Spleen (tissue), 11 donors: ENCODE data around the gene KIF26B. TPM values are rescaled to one million over a fixed set of nuclear protein-coding genes. Genes with fewer than 3 reads are reported as not detected.

ENCODE experiments used
- DNase-seq: peaks from one replicate; pipeline ENCODE4 v3.0.0-alpha.2; 2020
- H3K27ac ChIP-seq, 8 donors: fragments of 200-600 bp; sonication (generic) in 7 of 8; 1 replicate in 4 of 8; 2 replicates in 4 of 8; pipeline versions ENCODE4 v1.5.0 to v1.8.0; 2016 to 2021; ENCODE audit warnings: inconsistent platforms in 4 of 8, mild to moderate bottlenecking in 4 of 8, moderate library complexity in 1 of 8
- H3K27me3 ChIP-seq, 7 donors: fragments of 200-600 bp; sonication (generic) in 6 of 7; replicated peaks in 1 of 7; 1 replicate in 4 of 7; 2 replicates in 3 of 7; pipeline versions ENCODE4 v1.5.0 to v1.8.0; 2016 to 2021; ENCODE audit warnings: inconsistent platforms in 3 of 7, mild to moderate bottlenecking in 1 of 7
- H3K36me3 ChIP-seq, 6 donors: fragments of 200-600 bp; sonication (generic) in 5 of 6; 1 replicate in 4 of 6; 2 replicates in 2 of 6; pipeline versions ENCODE4 v1.5.0 to v1.8.0; 2016 to 2021; ENCODE audit warnings: inconsistent platforms in 2 of 6
- H3K4me1 ChIP-seq, 6 donors: fragments of 200-600 bp; sonication (generic) in 5 of 6; 1 replicate in 3 of 6; 2 replicates in 3 of 6; pipeline versions ENCODE4 v1.5.0 to v1.8.0; 2016 to 2021; ENCODE audit warnings: inconsistent platforms in 3 of 6
- H3K4me3 ChIP-seq, 8 donors: fragments of 200-600 bp; sonication (generic) in 7 of 8; 1 replicate in 4 of 8; 2 replicates in 4 of 8; pipeline versions ENCODE4 v1.5.0 to v1.8.0; 2016 to 2021; ENCODE audit warnings: inconsistent platforms in 4 of 8, mild to moderate bottlenecking in 4 of 8, moderate library complexity in 2 of 8
- H3K9me3 ChIP-seq, 8 donors: fragments of 200-600 bp; sonication (generic) in 7 of 8; 1 replicate in 4 of 8; 2 replicates in 4 of 8; pipeline versions ENCODE4 v1.5.0 to v1.8.0; 2016 to 2021; ENCODE audit warnings: inconsistent platforms in 4 of 8
- POLR2A ChIP-seq, 3 donors: fragments of 450-650 bp; IDR thresholded peaks; one replicate each; pipeline ENCODE4 v1.5.1; 2017; ENCODE audit warnings: antibody characterized with exemption in 3 of 3, mild to moderate bottlenecking in 1 of 3
- POLR2AphosphoS5 ChIP-seq, 3 donors: sonication (generic); formaldehyde crosslinking; IDR thresholded peaks; one replicate each; pipeline ENCODE4 v1.5.1; 2017; ENCODE audit warnings: antibody characterized with exemption in 3 of 3
- WGBS, 5 donors: extraction: QIAGEN DNeasy Blood & Tissue Kit in 3 of 5; methylation state at CpG; one replicate each; pipeline versions ENCODE4 v1.1.5 to v1.1.7; 2013 to 2018; 5-methylcytosine and 5-hydroxymethylcytosine counted together
- intact Hi-C: fragments of 100-400 bp; cut with DNase I; formaldehyde crosslinking; loops from one replicate; pipeline ENCODE4 v1.15.0; 2023; ENCODE audit warnings: low total_unique reads
- polyA plus RNA-seq, 3 donors: library from polyadenylated mRNA; stranded (reverse); fragments of 200-250 nt; gene quantifications; one replicate each; pipeline ENCODE4 v1.2.1, GENCODE V29; 2013
- total RNA-seq, 7 donors: library from RNA; depleted of rRNA in 3 of 7; stranded (reverse); fragments of >200 nt in 3 of 7; fragmentation: NEBNext Ultra II Directional in 4 of 7; extraction: Animal tissue kit (Norgen Biotek cat#: 25700) in 4 of 7; gene quantifications; one replicate each; pipeline versions ENCODE4 v1.1.0 to v1.2.1, GENCODE V29; 2016 to 2021
- TF ChIP-seq, protein P1 (sequence below), 11 experiments: fragments of 200-600 bp in 7 of 11; fragments of 450-650 bp in 4 of 11; sonication (generic) in 4 of 11; IDR thresholded peaks in 8 of 11; conservative IDR thresholded peaks in 3 of 11; 1 replicate in 7 of 11; 2 replicates in 4 of 11; pipeline versions ENCODE4 v1.4.0 to v1.8.0; 2016 to 2021; ENCODE audit warnings: antibody characterized with exemption in 11 of 11, inconsistent platforms in 4 of 11, mild to moderate bottlenecking in 1 of 11
- donor health status: healthy with polysubstance abuse.
- donor health status: DM: no; HTN: no; CAD: no; lungs with moderate emphysema.
- donor health status: DM: no; HTN: no; CAD: no.
- donor health status: Bipolar disorder and iron deficiency.
- donor health status: healthy.
- donor health status: DM: no; HTN: no; CAD: no.
- donor health status: DM: yes; HTN: yes; CAD: no.

The KIF26B gene
- total and polyA plus RNA-seq, 10 donors = 0.07 to 4.5 (median 0.60) TPM; not detected in 1

DNA sequence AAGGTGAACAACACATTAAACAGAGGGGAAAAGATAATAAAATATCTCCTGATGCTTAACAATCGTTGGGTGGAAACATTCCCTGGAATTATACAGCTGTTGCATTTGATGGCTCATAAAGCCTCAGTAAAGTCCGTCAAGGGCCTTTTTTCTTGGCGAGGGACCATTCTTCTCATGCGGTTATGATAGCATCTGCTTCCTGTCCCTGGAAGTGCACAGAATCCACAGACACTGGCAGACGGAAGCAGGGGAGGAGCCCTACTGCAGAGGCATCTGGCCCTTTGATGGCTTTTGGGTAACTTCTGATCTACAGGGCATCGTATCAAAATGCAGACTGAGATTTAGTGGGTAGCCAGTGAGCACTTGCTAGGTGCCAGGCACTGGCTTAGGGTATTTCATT is 286.9 kb downstream of the KIF26B start:
- no peaks in the 10 kb centered on the region for H3K36me3 ChIP-seq
- DNase-seq = no peak
- intact Hi-C loops = no loop called here
- no peaks in the 10 kb centered on the region for H3K9me3 ChIP-seq
- 0 to 10% (median 2%) methylated on average over 6 of the region's 6 CpGs for WGBS, 5 donors
- no peak overlapping the region for H3K4me3 ChIP-seq
- H3K4me1 ChIP-seq = no peaks in the 10 kb centered on the region
- H3K27me3 ChIP-seq = peaks cover 0 to 33% (median 0%) of the 10 kb centered on the region in 7 donors
- no peak overlapping the region for H3K27ac ChIP-seq
- TF ChIP-seq POLR2A (IDR thresholded peaks at IDR 0.05) (no peak), POLR2AphosphoS5 (IDR thresholded peaks at IDR 0.05) (no peak)
- TF ChIP-seq, protein P1, sequence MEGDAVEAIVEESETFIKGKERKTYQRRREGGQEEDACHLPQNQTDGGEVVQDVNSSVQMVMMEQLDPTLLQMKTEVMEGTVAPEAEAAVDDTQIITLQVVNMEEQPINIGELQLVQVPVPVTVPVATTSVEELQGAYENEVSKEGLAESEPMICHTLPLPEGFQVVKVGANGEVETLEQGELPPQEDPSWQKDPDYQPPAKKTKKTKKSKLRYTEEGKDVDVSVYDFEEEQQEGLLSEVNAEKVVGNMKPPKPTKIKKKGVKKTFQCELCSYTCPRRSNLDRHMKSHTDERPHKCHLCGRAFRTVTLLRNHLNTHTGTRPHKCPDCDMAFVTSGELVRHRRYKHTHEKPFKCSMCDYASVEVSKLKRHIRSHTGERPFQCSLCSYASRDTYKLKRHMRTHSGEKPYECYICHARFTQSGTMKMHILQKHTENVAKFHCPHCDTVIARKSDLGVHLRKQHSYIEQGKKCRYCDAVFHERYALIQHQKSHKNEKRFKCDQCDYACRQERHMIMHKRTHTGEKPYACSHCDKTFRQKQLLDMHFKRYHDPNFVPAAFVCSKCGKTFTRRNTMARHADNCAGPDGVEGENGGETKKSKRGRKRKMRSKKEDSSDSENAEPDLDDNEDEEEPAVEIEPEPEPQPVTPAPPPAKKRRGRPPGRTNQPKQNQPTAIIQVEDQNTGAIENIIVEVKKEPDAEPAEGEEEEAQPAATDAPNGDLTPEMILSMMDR (IDR thresholded peaks at IDR 0.05 in 8 of 11, conservative IDR thresholded peaks at IDR 0.05 in 3 of 11) = no peak

DNA sequence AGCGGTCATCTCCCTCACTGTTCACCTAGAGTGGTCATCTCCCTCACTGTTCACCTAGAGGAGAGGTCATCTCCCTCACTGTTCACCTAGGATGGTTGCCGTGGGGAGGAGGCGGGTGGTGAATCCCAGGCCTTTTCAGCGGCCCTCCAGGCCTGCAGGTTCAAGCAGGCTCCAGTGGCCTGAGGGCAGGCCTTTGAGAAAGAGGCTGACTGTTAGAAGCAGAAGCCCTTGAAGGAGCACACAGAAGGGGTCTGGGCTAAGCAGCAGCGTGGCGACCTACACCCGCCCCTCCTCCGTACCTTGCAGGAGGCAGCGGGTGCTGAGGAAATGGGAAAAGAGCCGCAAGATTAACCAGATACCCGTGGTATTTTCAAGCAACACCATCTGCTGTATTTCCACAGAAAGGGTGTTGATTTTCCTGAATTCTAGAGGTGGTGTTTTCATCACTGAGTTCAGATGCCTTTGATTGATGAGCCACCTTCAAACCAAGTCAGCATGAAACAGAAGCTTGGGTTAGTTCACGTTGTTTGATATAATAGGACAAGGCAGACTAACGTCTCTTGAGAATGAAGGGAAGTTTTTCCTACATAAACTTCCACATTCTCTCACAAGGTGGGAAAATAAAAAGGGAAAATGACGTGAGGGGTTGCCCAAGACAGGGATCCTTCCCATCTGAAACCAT is 289.5 kb downstream of the KIF26B start:
- intact Hi-C loops = no loop called here
- Histone ChIP-seq H3K36me3 (no peaks in the 10 kb centered on the region), H3K27ac (no peak overlapping the region), H3K4me1 (no peaks in the 10 kb centered on the region), H3K9me3 (no peaks in the 10 kb centered on the region), H3K4me3 (no peak overlapping the region), H3K27me3 (peaks cover 0 to 28% (median 0%) of the 10 kb centered on the region in 7 donors)
- 78 to 81% (median 81%) methylated on average over 13 to 14 of the region's 14 CpGs for WGBS, 5 donors
- no peak for DNase-seq
- TF ChIP-seq POLR2A (IDR thresholded peaks at IDR 0.05) (no peak), POLR2AphosphoS5 (IDR thresholded peaks at IDR 0.05) (no peak)
- TF ChIP-seq, protein P1 (IDR thresholded peaks at IDR 0.05 in 8 of 11, conservative IDR thresholded peaks at IDR 0.05 in 3 of 11) = no peak

DNA sequence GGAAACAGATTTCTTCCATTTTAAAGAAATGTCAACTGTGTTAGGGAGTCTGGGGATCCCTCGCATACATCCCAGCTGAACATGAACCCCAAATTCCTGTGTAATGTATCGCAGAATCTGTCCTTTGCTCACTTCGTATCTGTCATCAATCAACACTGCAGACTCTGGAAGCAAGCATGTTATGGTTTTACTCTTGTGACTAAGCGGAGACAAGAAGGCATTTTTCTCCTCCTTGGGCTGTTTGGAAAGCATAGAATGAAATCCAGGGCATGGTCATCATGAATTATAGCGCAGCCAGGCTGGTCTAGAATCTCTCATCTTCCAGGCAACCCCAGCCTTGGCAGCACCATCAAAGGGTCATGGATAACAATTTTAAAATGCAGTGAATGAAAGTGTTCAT is 290.2 kb downstream of the KIF26B start:
- no peak for DNase-seq
- Histone ChIP-seq H3K4me3 (no peak overlapping the region), H3K36me3 (no peaks in the 10 kb centered on the region), H3K27me3 (peaks cover 0 to 23% (median 0%) of the 10 kb centered on the region in 7 donors), H3K9me3 (no peaks in the 10 kb centered on the region), H3K4me1 (no peaks in the 10 kb centered on the region), H3K27ac (no peak overlapping the region)
- TF ChIP-seq, protein P1 (IDR thresholded peaks at IDR 0.05 in 8 of 11, conservative IDR thresholded peaks at IDR 0.05 in 3 of 11) = no peak
- no peak for TF ChIP-seq POLR2AphosphoS5 (IDR thresholded peaks at IDR 0.05)
- TF ChIP-seq POLR2A (IDR thresholded peaks at IDR 0.05) = no peak
- 82 to 96% (median 92%) methylated on average over 5 of the region's 5 CpGs for WGBS, 5 donors
- intact Hi-C loops = no loop called here

DNA sequence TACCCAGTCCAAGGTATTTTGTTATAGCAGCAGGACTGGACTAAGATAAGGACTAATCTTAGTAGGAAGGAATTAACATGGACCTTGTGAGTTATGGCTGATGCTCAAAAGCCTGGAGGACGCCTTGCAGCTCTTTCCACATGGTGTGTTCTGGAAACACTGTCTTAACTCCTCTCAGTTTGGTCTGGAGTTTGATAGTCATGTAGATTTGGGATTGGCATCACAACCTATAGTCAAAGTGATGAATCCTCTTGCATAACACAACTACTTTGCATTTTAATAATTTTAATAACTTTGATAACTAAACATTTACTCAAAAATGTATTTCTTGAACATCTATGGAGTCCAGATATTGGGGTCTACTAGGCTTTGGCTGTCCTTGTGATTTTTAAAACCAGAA is 293.7 kb downstream of the KIF26B start:
- Histone ChIP-seq H3K9me3 (no peaks in the 10 kb centered on the region), H3K4me1 (no peaks in the 10 kb centered on the region), H3K27me3 (no peaks in the 10 kb centered on the region), H3K27ac (no peak overlapping the region), H3K36me3 (no peaks in the 10 kb centered on the region), H3K4me3 (no peak overlapping the region)
- 56 to 86% (median 74%) methylated on average over 1 of the region's 1 CpG for WGBS, 5 donors
- intact Hi-C loops = no loop called here
- no peak for DNase-seq
- TF ChIP-seq POLR2AphosphoS5 (IDR thresholded peaks at IDR 0.05) (no peak), POLR2A (IDR thresholded peaks at IDR 0.05) (no peak)
- TF ChIP-seq, protein P1 (IDR thresholded peaks at IDR 0.05 in 8 of 11, conservative IDR thresholded peaks at IDR 0.05 in 3 of 11) = no peak
